Amygdala (tissue), 56 donors: ENCODE measurements around the gene MTA1.

ENCODE experiments used
- DNase-seq, 56 donors: peaks; one replicate each; lab custom pipeline; 2025; lab: John Stamatoyannopoulos, UW

Gene MTA1

DNA sequence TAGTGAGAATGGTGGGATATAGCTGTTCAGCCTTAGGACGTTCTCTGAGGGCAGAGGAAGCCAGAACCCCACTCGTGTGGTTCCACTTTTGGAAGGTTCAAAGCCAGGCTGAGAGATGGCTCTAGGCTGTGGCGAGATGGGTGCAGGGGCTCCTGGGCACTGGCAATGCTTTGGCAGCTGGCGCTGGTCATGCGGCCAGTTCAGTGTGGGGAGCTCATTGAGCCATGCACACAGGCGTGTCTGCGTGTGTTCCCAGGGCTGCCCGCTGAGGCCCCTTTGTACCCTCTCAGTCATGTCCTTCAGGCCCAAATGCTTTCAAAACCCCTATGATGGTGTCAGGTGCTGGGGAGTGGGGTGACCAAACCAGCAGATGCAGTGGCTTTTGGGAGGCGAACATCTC lies 19.6 kb upstream of the MTA1 start:
- DNase-seq: no peak

DNA sequence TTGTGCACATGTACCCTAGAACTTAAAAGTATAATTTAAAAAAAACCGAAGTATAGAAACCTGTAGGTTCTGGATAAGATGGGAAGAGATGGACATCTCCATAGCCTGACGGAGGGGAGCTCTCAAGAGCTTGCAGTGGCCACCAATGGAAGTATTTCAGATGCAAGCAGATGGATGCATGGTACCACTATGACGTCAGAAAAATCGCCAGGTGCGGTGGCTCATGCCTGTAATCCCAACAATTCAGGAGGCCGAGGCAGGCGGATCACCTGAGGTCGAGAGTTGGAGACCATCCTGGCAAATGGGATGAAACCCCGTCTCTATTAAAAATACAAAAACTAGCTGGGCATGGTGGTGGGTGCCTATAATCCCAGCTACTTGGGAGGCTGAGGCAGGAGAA lies 17.9 kb upstream of the MTA1 start:
- DNase-seq: no peak

GRCh38 chr14:105408592-105408991 lies 11.0 kb upstream of the MTA1 start:
- DNase-seq: no peak

- DNase-seq: no peak
These were observed 10.3 kb upstream of the MTA1 start for GRCh38 chr14:105409364-105409763.

DNA sequence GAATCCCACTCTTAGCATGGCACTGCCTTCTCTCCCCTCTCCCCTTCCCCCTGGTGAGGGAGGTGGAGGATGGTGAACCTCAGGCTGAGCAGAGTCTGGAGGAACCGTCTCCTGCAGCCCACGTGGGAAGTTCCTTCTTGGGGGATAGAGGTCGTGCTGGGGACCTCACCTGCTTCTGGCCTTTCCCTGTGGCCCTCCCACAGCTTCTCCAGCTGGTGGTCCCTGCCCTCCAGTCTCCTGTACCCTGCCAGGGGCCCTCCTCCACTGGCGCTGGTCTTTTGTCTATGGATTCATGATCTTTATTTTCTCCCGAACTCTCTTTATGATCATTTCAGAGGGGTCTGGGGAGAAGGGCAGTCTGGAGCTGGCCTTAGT lies 9.0 kb upstream of the MTA1 start:
- DNase-seq: no peak

DNA sequence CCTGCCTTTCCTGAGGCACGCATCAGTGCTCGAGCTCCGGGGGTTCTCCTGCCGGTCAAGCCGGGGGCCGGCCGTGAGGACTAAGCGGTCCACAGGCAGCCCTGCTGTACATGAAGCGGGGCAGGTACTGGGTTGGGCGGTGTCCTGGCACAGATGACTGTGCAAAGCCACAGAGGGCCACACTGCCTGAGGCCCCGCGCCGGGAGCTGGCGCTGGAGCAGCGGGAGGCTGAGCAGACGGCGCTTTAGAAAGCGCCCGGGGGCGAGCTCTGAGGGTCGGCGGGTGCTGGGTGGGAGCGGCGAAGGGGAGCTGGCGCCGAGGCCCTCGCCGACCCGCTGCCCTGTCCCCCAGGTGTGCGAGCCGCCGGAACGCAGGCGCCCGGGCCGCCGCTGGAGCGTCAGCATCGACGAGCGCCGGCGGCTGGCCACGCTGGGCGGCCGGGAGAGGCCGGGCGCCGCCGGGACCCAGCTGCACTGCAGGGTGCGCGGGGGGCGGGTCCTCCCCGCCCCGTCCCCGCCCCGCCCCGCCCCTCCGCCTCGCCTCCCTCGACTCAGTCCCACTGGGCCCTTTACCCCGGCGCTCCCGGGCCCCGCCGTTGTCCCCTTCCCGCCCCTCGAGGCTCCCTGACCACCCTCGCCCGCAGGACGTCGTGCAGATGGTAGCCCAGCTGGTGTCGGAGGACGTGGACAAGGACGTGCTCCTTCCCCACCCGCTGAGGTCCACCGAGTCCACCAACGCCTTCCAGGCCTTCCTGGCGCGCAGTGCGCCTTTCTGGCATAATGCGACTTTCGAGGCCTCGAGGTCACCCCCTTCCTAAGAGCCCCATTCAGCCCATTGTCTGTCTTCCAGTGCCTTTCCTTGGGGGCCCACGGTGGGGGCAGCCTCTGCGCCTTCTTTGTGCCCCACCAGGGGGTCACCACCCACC lies 8.3 kb upstream of the MTA1 start:
- DNase-seq: peak in 1 of 56 donors; percentile 50

DNA sequence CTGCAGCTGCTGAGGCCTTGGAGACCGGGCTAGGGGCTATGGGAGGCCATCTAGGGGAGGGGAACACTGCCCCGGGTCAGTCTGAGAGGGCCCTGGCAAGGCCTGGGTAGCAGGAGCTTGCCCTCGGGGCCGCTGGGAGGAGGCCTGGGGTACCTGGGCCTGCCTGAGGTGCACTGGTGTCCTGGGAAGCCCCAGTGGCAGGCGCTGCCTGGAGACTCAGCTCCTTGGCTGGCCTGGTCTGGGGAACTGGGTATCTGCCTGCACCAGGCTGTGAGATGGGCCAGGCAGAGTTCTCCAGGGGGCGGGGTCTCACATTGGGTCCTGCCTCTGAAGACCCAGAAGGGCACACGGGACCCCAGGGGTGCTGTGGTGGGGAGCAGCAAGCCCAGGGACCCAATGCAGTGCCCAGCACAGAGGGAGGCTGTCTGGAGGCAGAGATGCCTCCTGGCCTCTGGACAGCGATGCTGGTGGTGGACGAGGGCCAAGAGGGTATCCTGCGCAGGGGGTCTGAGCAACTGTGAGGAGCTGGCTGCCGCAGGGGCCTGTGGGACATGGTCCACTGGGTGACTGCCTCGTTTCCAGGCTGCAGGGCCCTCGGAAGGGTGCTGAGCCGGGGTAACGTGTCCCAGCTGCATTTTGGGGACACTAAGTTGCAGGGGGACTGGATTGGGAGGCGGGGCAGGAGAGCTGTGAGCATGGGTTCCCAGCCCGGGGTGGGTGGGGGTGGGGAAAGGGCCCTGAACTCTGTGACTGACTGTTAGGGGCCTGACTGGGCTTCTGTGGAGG lies 7.4 kb upstream of the MTA1 start:
- no peak for DNase-seq

DNA sequence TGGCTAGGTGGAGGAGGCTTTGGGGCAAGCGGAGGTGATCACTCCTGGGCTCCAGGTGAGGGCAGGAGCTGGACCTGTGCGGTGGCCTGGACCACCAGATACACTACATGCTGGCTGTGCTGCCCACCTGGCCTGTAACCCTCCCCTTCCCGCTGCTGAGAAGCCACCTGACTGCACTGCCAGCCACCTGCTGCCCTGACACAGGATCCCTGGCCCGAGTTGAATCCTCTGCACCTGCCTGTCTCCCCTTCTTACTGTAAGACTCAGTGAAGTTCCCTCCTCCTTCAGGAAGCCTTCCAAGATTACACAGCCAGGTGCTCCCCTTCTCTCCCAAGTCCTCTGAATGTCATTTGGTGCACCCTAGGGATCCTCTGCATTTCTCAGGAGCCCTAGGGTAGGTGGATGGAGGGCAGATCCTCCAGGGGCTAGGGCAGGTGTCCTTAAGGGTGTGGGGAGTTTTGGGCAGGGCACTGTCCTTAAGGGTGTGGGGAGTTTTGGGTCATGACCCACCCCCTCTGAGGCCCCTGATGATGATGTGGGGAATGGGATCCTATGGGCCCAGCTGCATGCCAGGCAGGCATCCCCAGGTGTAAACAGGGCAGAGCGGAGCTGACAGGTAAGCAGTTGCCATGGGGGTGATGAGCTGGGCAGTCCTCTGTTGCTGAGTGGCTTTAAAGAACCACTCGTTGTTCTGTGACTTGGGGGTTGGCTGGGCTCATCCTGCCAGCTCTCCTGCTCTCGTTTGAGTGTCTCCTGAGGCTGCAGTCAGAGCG lies 6.7 kb upstream of the MTA1 start:
- DNase-seq: no peak

- DNase-seq: peak in 25 of 56 donors; percentile 27 to 83 (median 54)
These were observed 6.1 kb upstream of the MTA1 start for GRCh38 chr14:105413544-105413886.

DNA sequence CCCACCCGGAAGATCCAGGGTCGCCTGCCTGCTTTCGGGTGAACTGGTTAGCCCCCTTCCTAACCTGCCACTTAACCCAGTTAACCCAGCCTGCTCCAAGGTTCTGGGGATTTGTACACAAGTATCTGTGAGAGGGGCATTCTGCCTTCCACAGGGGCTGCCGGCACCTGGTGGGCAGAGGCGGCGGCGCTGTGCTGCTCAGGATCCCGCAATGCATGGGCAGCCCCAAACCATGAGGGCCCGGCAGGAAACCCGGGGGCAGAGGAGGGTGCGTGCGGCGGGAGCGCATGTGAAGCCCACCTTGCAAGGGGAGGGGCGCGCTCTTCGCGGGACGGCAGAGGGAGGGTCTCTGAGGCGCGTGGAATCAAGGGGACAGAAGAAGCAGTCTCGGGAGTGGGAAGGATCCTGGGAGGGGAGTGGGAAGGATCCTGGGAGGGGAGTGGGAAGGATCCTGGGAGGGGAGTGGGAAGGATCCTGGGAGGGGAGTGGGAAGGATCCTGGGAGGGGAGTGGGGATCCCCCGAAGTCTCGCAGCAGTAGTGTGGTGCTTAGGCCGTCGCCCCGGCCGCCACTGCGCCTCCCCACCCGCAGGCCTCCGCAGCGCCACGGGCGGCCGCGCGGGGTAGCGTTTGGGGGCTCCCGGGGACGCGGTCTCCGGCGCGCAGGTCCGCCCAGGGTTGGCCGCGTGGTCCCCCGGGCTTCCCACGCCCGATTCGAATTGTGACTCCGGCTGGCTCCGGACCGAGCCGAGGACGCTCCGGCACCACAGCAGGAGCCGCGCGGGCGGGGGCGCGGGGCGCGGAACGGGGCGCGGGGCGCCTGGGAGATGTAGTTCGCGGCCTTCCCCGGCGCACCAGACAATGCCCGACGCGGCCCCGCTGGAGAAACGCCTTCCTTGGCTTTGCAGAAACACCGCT lies 4.9 kb upstream of the MTA1 start:
- peak in 52 of 56 donors; percentile 24 to 83 (median 61) for DNase-seq

- no peak for DNase-seq
These were observed 3.9 kb upstream of the MTA1 start for GRCh38 chr14:105415481-105416428.

DNA sequence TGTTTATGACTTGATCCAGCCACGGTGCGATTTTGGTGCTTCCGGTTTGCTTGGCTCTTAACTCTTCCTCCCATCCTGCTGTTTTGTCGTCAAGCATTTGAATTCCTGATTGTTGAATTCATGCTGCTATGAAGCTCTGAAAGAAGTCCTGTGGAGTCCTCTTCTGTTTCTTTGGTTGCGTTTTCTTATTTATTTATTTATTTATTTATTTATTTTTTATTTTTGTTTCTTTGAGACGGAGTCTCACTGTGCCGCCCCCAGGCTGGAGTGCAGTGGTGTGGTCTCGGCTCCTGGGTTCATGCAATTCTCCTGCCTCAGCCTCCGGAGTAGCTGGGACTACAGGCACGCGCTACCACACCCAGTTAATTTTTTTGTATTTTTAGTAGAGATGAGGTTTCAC lies 3.0 kb upstream of the MTA1 start:
- DNase-seq: no peak

- no peak for DNase-seq
These were observed 1.9 kb upstream of the MTA1 start for GRCh38 chr14:105417690-105418121.

GRCh38 chr14:105418269-105419194 lies 1.1 kb upstream of the MTA1 start:
- DNase-seq: no peak

- no peak for DNase-seq
These were observed 710 bp downstream of the MTA1 start for GRCh38 chr14:105420101-105420973.

- DNase-seq: no peak
These were observed 1.5 kb downstream of the MTA1 start for GRCh38 chr14:105420974-105421674.
